ENCODE results near the gene STK11. TPM values are rescaled to one million over a fixed set of nuclear protein-coding genes. Genes with fewer than 3 reads are reported as not detected.
A peak's percentile ranks its signal among the peaks of the same experiment; 100 is the strongest.
"Not testable (repeated sequence)": the region's sequence is repeated elsewhere in the genome, so short reads cannot be mapped to it uniquely, and the experiment has no call there.

The STK11 gene
- total RNA-seq, 1 donor from 2014 or later: 104 TPM

DNA sequence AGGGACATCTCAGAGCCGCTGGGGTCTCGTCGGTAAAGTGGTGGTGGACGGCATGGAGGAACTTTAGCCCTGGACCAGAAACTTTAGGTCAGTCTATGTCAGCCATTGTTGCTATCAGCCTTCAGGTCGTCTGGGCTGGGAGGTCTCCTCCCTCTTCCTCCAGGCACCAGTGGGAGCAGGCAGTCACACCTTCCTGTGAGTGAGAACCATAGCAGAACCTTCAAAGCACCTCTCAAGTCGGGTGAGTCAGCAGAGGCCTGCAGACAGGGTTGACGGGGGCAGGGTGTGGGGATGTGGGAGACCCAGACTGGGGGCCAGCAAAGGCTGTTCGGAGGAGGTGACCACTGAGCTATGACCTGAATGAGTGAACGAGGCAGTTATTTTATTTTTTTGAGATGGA is 16.2 kb upstream of the STK11 start:
- Histone ChIP-seq H3K36me3 (no peaks in the 10 kb centered on the region), H3K9me3 (no peaks in the 10 kb centered on the region), H3K27me3 (no peaks in the 10 kb centered on the region), H3K4me3 (no peak overlapping the region), H3K27ac (no peak overlapping the region), H3K4me1 (peaks cover 0 to 3% of the 10 kb centered on the region in 2 donors)
- intact Hi-C loops (cut with DNase I): no loop called here
- DNase-seq (ENCODE audit: low spot score in 2 of 2): no peak
- TF ChIP-seq, protein P1, sequence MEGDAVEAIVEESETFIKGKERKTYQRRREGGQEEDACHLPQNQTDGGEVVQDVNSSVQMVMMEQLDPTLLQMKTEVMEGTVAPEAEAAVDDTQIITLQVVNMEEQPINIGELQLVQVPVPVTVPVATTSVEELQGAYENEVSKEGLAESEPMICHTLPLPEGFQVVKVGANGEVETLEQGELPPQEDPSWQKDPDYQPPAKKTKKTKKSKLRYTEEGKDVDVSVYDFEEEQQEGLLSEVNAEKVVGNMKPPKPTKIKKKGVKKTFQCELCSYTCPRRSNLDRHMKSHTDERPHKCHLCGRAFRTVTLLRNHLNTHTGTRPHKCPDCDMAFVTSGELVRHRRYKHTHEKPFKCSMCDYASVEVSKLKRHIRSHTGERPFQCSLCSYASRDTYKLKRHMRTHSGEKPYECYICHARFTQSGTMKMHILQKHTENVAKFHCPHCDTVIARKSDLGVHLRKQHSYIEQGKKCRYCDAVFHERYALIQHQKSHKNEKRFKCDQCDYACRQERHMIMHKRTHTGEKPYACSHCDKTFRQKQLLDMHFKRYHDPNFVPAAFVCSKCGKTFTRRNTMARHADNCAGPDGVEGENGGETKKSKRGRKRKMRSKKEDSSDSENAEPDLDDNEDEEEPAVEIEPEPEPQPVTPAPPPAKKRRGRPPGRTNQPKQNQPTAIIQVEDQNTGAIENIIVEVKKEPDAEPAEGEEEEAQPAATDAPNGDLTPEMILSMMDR (IDR thresholded peaks at IDR 0.05): no peak

DNA sequence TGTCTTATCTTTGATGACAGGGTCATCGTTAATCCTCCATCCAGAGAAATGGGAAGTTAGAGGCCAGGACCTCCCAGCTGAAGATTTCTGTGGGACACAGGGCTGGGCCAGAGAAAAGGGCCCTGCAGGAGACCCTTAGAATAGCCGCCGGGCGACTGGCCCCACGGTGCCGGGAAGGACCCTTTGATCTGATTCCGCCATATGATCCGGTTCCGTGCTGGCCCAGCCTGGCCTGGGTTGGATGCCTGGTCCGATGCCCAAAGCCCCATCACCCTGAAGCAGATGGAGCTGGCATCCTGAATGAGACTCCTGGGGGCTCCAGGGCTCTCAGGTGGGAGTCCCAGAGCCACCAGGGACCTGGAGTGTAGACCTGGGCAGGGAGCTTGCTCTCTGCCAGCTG is 6.0 kb upstream of the STK11 start:
- intact Hi-C loops (cut with DNase I): no loop called here

DNA sequence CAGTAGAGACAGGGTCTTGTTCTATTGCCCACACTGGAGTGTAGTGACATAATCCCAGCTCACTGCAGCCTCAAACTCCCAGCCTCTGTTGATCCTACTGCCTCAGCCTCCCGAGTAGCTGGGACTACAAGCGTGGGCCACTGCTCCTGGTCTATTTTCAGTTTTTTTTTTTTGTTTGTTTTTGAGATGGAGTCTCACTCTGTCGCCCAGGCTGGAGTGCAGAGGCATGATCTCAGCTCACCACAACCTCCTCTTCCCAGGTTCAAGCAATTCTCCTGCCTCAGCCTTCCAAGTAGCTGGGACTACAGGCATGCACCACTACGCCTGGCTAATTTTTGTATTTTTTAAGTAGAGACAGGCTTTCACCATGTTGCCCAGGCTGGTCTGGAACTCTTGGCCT is 5.0 kb upstream of the STK11 start:
- H3K4me1 ChIP-seq; H3K27ac ChIP-seq; H3K4me3 ChIP-seq; intact Hi-C loops (cut with DNase I); DNase-seq (ENCODE audit: low spot score in 2 of 2); H3K36me3 ChIP-seq; H3K27me3 ChIP-seq; H3K9me3 ChIP-seq: not testable (repeated sequence)

More for the DNA sequence above, 6.0 kb upstream of the STK11 start:
- TF ChIP-seq, protein P1 (IDR thresholded peaks at IDR 0.05): no peak
- Histone ChIP-seq H3K27me3 (no peaks in the 10 kb centered on the region), H3K27ac (no peak overlapping the region), H3K4me3 (no peak overlapping the region), H3K9me3 (no peaks in the 10 kb centered on the region), H3K36me3 (no peaks in the 10 kb centered on the region), H3K4me1 (no peaks in the 10 kb centered on the region)
- DNase-seq (ENCODE audit: low spot score in 2 of 2): no peak

DNA sequence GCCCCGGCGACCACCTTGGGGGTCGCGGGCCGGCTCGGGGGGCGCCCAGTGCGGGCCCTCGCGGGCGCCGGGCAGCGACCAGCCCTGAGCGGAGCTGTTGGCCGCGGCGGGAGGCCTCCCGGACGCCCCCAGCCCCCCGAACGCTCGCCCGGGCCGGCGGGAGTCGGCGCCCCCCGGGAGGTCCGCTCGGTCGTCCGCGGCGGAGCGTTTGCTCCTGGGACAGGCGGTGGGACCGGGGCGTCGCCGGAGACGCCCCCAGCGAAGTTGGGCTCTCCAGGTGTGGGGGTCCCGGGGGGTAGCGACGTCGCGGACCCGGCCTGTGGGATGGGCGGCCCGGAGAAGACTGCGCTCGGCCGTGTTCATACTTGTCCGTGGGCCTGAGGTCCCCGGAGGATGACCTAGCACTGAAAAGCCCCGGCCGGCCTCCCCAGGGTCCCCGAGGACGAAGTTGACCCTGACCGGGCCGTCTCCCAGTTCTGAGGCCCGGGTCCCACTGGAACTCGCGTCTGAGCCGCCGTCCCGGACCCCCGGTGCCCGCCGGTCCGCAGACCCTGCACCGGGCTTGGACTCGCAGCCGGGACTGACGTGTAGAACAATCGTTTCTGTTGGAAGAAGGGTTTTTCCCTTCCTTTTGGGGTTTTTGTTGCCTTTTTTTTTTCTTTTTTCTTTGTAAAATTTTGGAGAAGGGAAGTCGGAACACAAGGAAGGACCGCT is 729 bp downstream of the STK11 start:
- TF ChIP-seq, protein P1 (IDR thresholded peaks at IDR 0.05): no peak
- H3K4me3 ChIP-seq: peak overlapping the region; percentile 71 to 95
- H3K27me3 ChIP-seq: no peaks in the 10 kb centered on the region
- peaks cover 9 to 26% of the 10 kb centered on the region in 2 donors for H3K4me1 ChIP-seq
- H3K9me3 ChIP-seq: no peaks in the 10 kb centered on the region
- intact Hi-C loops (cut with DNase I): no loop called here
- peaks cover 0 to 10% of the 10 kb centered on the region in 2 donors for H3K36me3 ChIP-seq
- DNase-seq (ENCODE audit: low spot score in 2 of 2): no peak
- H3K27ac ChIP-seq: peak overlapping the region; percentile 80 to 84

DNA sequence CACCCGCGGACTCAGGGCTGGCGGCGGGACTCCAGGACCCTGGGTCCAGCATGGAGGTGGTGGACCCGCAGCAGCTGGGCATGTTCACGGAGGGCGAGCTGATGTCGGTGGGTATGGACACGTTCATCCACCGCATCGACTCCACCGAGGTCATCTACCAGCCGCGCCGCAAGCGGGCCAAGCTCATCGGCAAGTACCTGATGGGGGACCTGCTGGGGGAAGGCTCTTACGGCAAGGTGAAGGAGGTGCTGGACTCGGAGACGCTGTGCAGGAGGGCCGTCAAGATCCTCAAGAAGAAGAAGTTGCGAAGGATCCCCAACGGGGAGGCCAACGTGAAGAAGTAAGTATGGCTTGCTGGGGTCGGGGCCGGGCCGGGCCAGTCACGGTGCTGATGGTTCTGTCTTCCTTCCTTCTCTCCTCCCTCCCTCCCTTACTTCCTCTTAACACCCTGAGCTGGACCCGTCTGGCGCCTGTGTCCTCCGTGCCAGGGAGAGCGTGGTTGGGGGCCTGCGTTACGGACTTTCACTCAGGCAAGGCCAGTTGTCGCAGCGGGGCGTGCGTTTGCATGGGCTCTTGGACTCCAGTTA is 1.4 kb downstream of the STK11 start:
- H3K27ac ChIP-seq: peak overlapping the region; percentile 80 to 84
- H3K36me3 ChIP-seq: peaks cover 0 to 10% of the 10 kb centered on the region in 2 donors
- no peak for DNase-seq (ENCODE audit: low spot score in 2 of 2)
- no peaks in the 10 kb centered on the region for H3K27me3 ChIP-seq
- TF ChIP-seq, protein P1 (IDR thresholded peaks at IDR 0.05): no peak
- H3K4me3 ChIP-seq: peak overlapping the region; percentile 71 to 95
- no peaks in the 10 kb centered on the region for H3K9me3 ChIP-seq
- H3K4me1 ChIP-seq: peaks cover 9 to 26% of the 10 kb centered on the region in 2 donors
- intact Hi-C loops (cut with DNase I): no loop called here

DNA sequence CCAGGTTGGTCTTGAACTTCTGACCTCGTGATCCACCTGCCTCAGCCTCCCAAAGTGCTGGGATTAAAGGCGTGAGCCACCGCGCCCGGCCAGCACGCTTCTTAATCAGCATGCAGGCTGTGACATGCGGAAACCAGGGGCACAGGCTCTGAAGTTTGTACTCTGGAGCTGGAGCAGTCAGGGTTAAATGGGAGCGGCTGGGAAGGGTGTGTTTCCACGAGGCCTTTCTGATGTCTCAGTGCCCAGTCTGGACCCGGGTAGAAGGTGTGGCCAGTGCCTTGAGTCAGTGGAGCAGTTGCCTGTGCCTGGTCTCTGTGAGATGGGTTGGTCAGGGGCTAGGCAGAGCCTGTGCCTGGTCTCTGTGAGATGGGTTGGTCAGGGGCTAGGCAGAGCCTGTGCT is 3.3 kb downstream of the STK11 start:
- Histone ChIP-seq H3K27ac (peak overlapping the region; percentile 49 to 50), H3K4me3 (peak overlapping the region; percentile 26 to 41), H3K4me1 (peaks cover 14 to 39% of the 10 kb centered on the region in 2 donors)
- H3K27me3 ChIP-seq; intact Hi-C loops (cut with DNase I); H3K36me3 ChIP-seq; H3K9me3 ChIP-seq; DNase-seq (ENCODE audit: low spot score in 2 of 2): not testable (repeated sequence)

Measured in ascending aorta (tissue), 2 donors.